ENCODE results near the gene SIGLEC8.

- TF ChIP-seq CTCF (IDR thresholded peaks at IDR 0.05), result peak; percentile 99
- peak; percentile 32 for TF ChIP-seq EZH2 (IDR thresholded peaks at IDR 0.05)
- no peak for TF ChIP-seq EZH2phosphoT487 (IDR thresholded peaks at IDR 0.05)
Observed at GRCh38 chr19:51422053-51422448, 36.2 kb downstream of the SIGLEC8 start.
